K562 (cell line): Measurements from ENCODE around the gene EPYC.
"Not testable (repeated sequence)": the region's sequence is repeated elsewhere in the genome, so short reads cannot be mapped to it uniquely, and the experiment has no call there.

Source experiments
- MCM5 ChIP-seq: fragments of 450-650 bp; IDR thresholded peaks from 2 replicates; pipeline ENCODE4 v1.6.1; 2016; ENCODE audit warnings: low read depth
- NR2C2 ChIP-seq, 2 experiments: fragments of 200-800 bp in 1 of 2; sonication (Bioruptor generic) in 1 of 2; sonication (generic) in 1 of 2; formaldehyde crosslinking in 1 of 2; IDR thresholded peaks; 2 replicates each; pipeline versions ENCODE4 v1.6.1 to v1.8.0; 2016 to 2022; ENCODE audit warnings: mild to moderate bottlenecking in 1 of 2, missing compliant biosample characterization in 1 of 2, missing genetic modification characterization in 1 of 2, missing genetic modification reagents in 1 of 2
- RFX1 ChIP-seq: fragments of 450-650 bp; IDR thresholded peaks from 2 replicates; pipeline ENCODE4 v1.6.1; 2016; ENCODE audit warnings: mild to moderate bottlenecking, moderate library complexity
- ZKSCAN3 ChIP-seq: fragments of 250-450 bp; sonication (Bioruptor Pico); IDR thresholded peaks from 2 replicates; pipeline ENCODE4 v1.4.0; 2020
- ZNF282 ChIP-seq: sonication (generic); formaldehyde crosslinking; IDR thresholded peaks from 2 replicates; pipeline ENCODE4 v1.8.1; 2023; ENCODE audit warnings: missing genetic modification reagents
- TF ChIP-seq, protein P1 (sequence below): sonication (generic); formaldehyde crosslinking; IDR thresholded peaks from 2 replicates; pipeline ENCODE4 v1.4.0; 2020; ENCODE audit warnings: mild to moderate bottlenecking, missing genetic modification reagents
- TF ChIP-seq, protein P2 (sequence below), 3 experiments: IDR thresholded peaks in 2 of 3; conservative IDR thresholded peaks in 1 of 3; 2 replicates each; pipeline ENCODE4 v1.5.1; 2011 to 2012; ENCODE audit warnings: low read length in 3 of 3, mild to moderate bottlenecking in 3 of 3, control low read depth in 2 of 3, improper control_type of control experiment in 1 of 3, inconsistent platforms in 1 of 3, low read depth in 1 of 3, mixed read lengths in 1 of 3, moderate library complexity in 1 of 3; ENCODE audit not compliant: insufficient read depth in 2 of 3

GRCh38 chr12:90985331-90985730 is 19.4 kb downstream of the EPYC start:
- TF ChIP-seq NR2C2 (CRISPR knock-in tag; IDR thresholded peaks at IDR 0.05); NR2C2 (tag; IDR thresholded peaks at IDR 0.05); ZNF282 (CRISPR knock-in tag); ZKSCAN3 (CRISPR knock-in tag); RFX1; MCM5: not testable (repeated sequence)
- TF ChIP-seq, protein P1, sequence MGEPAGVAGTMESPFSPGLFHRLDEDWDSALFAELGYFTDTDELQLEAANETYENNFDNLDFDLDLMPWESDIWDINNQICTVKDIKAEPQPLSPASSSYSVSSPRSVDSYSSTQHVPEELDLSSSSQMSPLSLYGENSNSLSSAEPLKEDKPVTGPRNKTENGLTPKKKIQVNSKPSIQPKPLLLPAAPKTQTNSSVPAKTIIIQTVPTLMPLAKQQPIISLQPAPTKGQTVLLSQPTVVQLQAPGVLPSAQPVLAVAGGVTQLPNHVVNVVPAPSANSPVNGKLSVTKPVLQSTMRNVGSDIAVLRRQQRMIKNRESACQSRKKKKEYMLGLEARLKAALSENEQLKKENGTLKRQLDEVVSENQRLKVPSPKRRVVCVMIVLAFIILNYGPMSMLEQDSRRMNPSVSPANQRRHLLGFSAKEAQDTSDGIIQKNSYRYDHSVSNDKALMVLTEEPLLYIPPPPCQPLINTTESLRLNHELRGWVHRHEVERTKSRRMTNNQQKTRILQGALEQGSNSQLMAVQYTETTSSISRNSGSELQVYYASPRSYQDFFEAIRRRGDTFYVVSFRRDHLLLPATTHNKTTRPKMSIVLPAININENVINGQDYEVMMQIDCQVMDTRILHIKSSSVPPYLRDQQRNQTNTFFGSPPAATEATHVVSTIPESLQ (CRISPR knock-in tag) = not testable (repeated sequence)
- TF ChIP-seq, protein P2, sequence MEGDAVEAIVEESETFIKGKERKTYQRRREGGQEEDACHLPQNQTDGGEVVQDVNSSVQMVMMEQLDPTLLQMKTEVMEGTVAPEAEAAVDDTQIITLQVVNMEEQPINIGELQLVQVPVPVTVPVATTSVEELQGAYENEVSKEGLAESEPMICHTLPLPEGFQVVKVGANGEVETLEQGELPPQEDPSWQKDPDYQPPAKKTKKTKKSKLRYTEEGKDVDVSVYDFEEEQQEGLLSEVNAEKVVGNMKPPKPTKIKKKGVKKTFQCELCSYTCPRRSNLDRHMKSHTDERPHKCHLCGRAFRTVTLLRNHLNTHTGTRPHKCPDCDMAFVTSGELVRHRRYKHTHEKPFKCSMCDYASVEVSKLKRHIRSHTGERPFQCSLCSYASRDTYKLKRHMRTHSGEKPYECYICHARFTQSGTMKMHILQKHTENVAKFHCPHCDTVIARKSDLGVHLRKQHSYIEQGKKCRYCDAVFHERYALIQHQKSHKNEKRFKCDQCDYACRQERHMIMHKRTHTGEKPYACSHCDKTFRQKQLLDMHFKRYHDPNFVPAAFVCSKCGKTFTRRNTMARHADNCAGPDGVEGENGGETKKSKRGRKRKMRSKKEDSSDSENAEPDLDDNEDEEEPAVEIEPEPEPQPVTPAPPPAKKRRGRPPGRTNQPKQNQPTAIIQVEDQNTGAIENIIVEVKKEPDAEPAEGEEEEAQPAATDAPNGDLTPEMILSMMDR (IDR thresholded peaks at IDR 0.05 in 2 of 3, conservative IDR thresholded peaks at IDR 0.05 in 1 of 3; ENCODE audit: insufficient read depth in 2 of 3, low read depth in 1 of 3, low read length in 3 of 3) = not testable (repeated sequence)
